ENCODE data around the gene ACR.

The ACR gene

GRCh38 chr22:50710221-50710620 lies 27.8 kb upstream of the ACR start:
- H3K4me1 ChIP-seq (ENCODE audit: insufficient read depth, insufficient read length): peaks cover 2% of the 10 kb centered on the region
- DNase-seq (ENCODE audit: low read depth, low spot score): no peak
- H3K27me3 ChIP-seq (ENCODE audit: insufficient read depth, insufficient read length): no peaks in the 10 kb centered on the region
- no peak overlapping the region for H3K9ac ChIP-seq (ENCODE audit: insufficient read length, low read depth)
- no peak for TF ChIP-seq YY1 (IDR thresholded peaks at IDR 0.05; ENCODE audit: insufficient read depth, insufficient read length)
- TF ChIP-seq SUZ12 (IDR thresholded peaks at IDR 0.05; ENCODE audit: extremely low read depth, insufficient read depth, insufficient read length): no peak
- no peak for TF ChIP-seq ZNF274 (IDR thresholded peaks at IDR 0.05; ENCODE audit: low read depth, low read length)
- no peaks in the 10 kb centered on the region for H3K9me3 ChIP-seq (ENCODE audit: insufficient read depth, low read length)
- no peak overlapping the region for H3K4me3 ChIP-seq (ENCODE audit: insufficient read length, low read depth)
- H3K36me3 ChIP-seq (ENCODE audit: insufficient read depth, insufficient read length, low read length): peaks cover 33% of the 10 kb centered on the region

- H3K9ac ChIP-seq (ENCODE audit: insufficient read length, low read depth): no peak overlapping the region
- no peaks in the 10 kb centered on the region for H3K27me3 ChIP-seq (ENCODE audit: insufficient read depth, insufficient read length)
- DNase-seq (ENCODE audit: low read depth, low spot score): no peak
- no peak for TF ChIP-seq ZNF274 (IDR thresholded peaks at IDR 0.05; ENCODE audit: low read depth, low read length)
- TF ChIP-seq YY1 (IDR thresholded peaks at IDR 0.05; ENCODE audit: insufficient read depth, insufficient read length): no peak
- no peak for TF ChIP-seq SUZ12 (IDR thresholded peaks at IDR 0.05; ENCODE audit: extremely low read depth, insufficient read depth, insufficient read length)
- H3K9me3 ChIP-seq (ENCODE audit: insufficient read depth, low read length): no peaks in the 10 kb centered on the region
- H3K4me3 ChIP-seq (ENCODE audit: insufficient read length, low read depth): no peak overlapping the region
- H3K4me1 ChIP-seq (ENCODE audit: insufficient read depth, insufficient read length): peaks cover 2% of the 10 kb centered on the region
- H3K36me3 ChIP-seq (ENCODE audit: insufficient read depth, insufficient read length, low read length): peaks cover 34% of the 10 kb centered on the region
These were observed 27.1 kb upstream of the ACR start for GRCh38 chr22:50710886-50711285.

- H3K27me3 ChIP-seq (ENCODE audit: insufficient read depth, insufficient read length): no peaks in the 10 kb centered on the region
- no peak overlapping the region for H3K9ac ChIP-seq (ENCODE audit: insufficient read length, low read depth)
- H3K9me3 ChIP-seq (ENCODE audit: insufficient read depth, low read length): no peaks in the 10 kb centered on the region
- TF ChIP-seq SUZ12 (IDR thresholded peaks at IDR 0.05; ENCODE audit: extremely low read depth, insufficient read depth, insufficient read length) (no peak), YY1 (IDR thresholded peaks at IDR 0.05; ENCODE audit: insufficient read depth, insufficient read length) (no peak), ZNF274 (IDR thresholded peaks at IDR 0.05; ENCODE audit: low read depth, low read length) (no peak)
- H3K4me1 ChIP-seq (ENCODE audit: insufficient read depth, insufficient read length): peaks cover 2% of the 10 kb centered on the region
- H3K36me3 ChIP-seq (ENCODE audit: insufficient read depth, insufficient read length, low read length): peaks cover 26% of the 10 kb centered on the region
- H3K4me3 ChIP-seq (ENCODE audit: insufficient read length, low read depth): no peak overlapping the region
- no peak for DNase-seq (ENCODE audit: low read depth, low spot score)
These were observed 26.3 kb upstream of the ACR start for GRCh38 chr22:50711446-50712340.

GRCh38 chr22:50712341-50713007 lies 25.5 kb upstream of the ACR start:
- Histone ChIP-seq H3K4me1 (ENCODE audit: insufficient read depth, insufficient read length) (peaks cover 2% of the 10 kb centered on the region), H3K9ac (ENCODE audit: insufficient read length, low read depth) (no peak overlapping the region), H3K27me3 (ENCODE audit: insufficient read depth, insufficient read length) (no peaks in the 10 kb centered on the region), H3K36me3 (ENCODE audit: insufficient read depth, insufficient read length, low read length) (peaks cover 28% of the 10 kb centered on the region), H3K9me3 (ENCODE audit: insufficient read depth, low read length) (no peaks in the 10 kb centered on the region), H3K4me3 (ENCODE audit: insufficient read length, low read depth) (no peak overlapping the region)
- TF ChIP-seq ZNF274 (IDR thresholded peaks at IDR 0.05; ENCODE audit: low read depth, low read length): no peak
- no peak for TF ChIP-seq YY1 (IDR thresholded peaks at IDR 0.05; ENCODE audit: insufficient read depth, insufficient read length)
- no peak for TF ChIP-seq SUZ12 (IDR thresholded peaks at IDR 0.05; ENCODE audit: extremely low read depth, insufficient read depth, insufficient read length)
- DNase-seq (ENCODE audit: low read depth, low spot score): no peak

- DNase-seq (ENCODE audit: low read depth, low spot score): no peak
- H3K4me3 ChIP-seq (ENCODE audit: insufficient read length, low read depth): no peak overlapping the region
- no peaks in the 10 kb centered on the region for H3K27me3 ChIP-seq (ENCODE audit: insufficient read depth, insufficient read length)
- no peaks in the 10 kb centered on the region for H3K9me3 ChIP-seq (ENCODE audit: insufficient read depth, low read length)
- TF ChIP-seq YY1 (IDR thresholded peaks at IDR 0.05; ENCODE audit: insufficient read depth, insufficient read length): no peak
- TF ChIP-seq SUZ12 (IDR thresholded peaks at IDR 0.05; ENCODE audit: extremely low read depth, insufficient read depth, insufficient read length): no peak
- no peak for TF ChIP-seq ZNF274 (IDR thresholded peaks at IDR 0.05; ENCODE audit: low read depth, low read length)
- H3K9ac ChIP-seq (ENCODE audit: insufficient read length, low read depth): no peak overlapping the region
- H3K4me1 ChIP-seq (ENCODE audit: insufficient read depth, insufficient read length): peaks cover 2% of the 10 kb centered on the region
- peaks cover 32% of the 10 kb centered on the region for H3K36me3 ChIP-seq (ENCODE audit: insufficient read depth, insufficient read length, low read length)
These were observed 25.0 kb upstream of the ACR start for GRCh38 chr22:50713008-50713385.

- no peak overlapping the region for H3K9ac ChIP-seq (ENCODE audit: insufficient read length, low read depth)
- DNase-seq (ENCODE audit: low read depth, low spot score): no peak
- H3K4me1 ChIP-seq (ENCODE audit: insufficient read depth, insufficient read length): peaks cover 2% of the 10 kb centered on the region
- peaks cover 32% of the 10 kb centered on the region for H3K36me3 ChIP-seq (ENCODE audit: insufficient read depth, insufficient read length, low read length)
- H3K27me3 ChIP-seq (ENCODE audit: insufficient read depth, insufficient read length): no peaks in the 10 kb centered on the region
- TF ChIP-seq SUZ12 (IDR thresholded peaks at IDR 0.05; ENCODE audit: extremely low read depth, insufficient read depth, insufficient read length) (no peak), YY1 (IDR thresholded peaks at IDR 0.05; ENCODE audit: insufficient read depth, insufficient read length) (no peak), ZNF274 (IDR thresholded peaks at IDR 0.05; ENCODE audit: low read depth, low read length) (no peak)
- no peaks in the 10 kb centered on the region for H3K9me3 ChIP-seq (ENCODE audit: insufficient read depth, low read length)
- no peak overlapping the region for H3K4me3 ChIP-seq (ENCODE audit: insufficient read length, low read depth)
These were observed 24.4 kb upstream of the ACR start for GRCh38 chr22:50713571-50714056.

GRCh38 chr22:50714150-50714549 lies 23.9 kb upstream of the ACR start:
- H3K27me3 ChIP-seq (ENCODE audit: insufficient read depth, insufficient read length): peaks cover 5% of the 10 kb centered on the region
- no peak overlapping the region for H3K4me3 ChIP-seq (ENCODE audit: insufficient read length, low read depth)
- H3K9me3 ChIP-seq (ENCODE audit: insufficient read depth, low read length): no peaks in the 10 kb centered on the region
- peaks cover 2% of the 10 kb centered on the region for H3K4me1 ChIP-seq (ENCODE audit: insufficient read depth, insufficient read length)
- peaks cover 29% of the 10 kb centered on the region for H3K36me3 ChIP-seq (ENCODE audit: insufficient read depth, insufficient read length, low read length)
- TF ChIP-seq SUZ12 (IDR thresholded peaks at IDR 0.05; ENCODE audit: extremely low read depth, insufficient read depth, insufficient read length) (no peak), ZNF274 (IDR thresholded peaks at IDR 0.05; ENCODE audit: low read depth, low read length) (no peak), YY1 (IDR thresholded peaks at IDR 0.05; ENCODE audit: insufficient read depth, insufficient read length) (no peak)
- no peak for DNase-seq (ENCODE audit: low read depth, low spot score)
- no peak overlapping the region for H3K9ac ChIP-seq (ENCODE audit: insufficient read length, low read depth)

All from NT2/D1 (cell line).